Loucy (cell line): ENCODE data around the gene TRIM29.

Experiments used
- EZH2phosphoT487 ChIP-seq: fragments of 200-600 bp; IDR thresholded peaks from 2 replicates; pipeline ENCODE4 v1.6.1; 2018; ENCODE audit warnings: antibody characterized with exemption, mild to moderate bottlenecking, moderate library complexity, borderline replicate concordance
- TF ChIP-seq, protein P1 (sequence below): fragments of 200-600 bp; sonication (generic); conservative IDR thresholded peaks from 2 replicates; pipeline ENCODE4 v1.5.1; 2014; ENCODE audit warnings: mild to moderate bottlenecking, antibody characterized with exemption, low read length

DNA sequence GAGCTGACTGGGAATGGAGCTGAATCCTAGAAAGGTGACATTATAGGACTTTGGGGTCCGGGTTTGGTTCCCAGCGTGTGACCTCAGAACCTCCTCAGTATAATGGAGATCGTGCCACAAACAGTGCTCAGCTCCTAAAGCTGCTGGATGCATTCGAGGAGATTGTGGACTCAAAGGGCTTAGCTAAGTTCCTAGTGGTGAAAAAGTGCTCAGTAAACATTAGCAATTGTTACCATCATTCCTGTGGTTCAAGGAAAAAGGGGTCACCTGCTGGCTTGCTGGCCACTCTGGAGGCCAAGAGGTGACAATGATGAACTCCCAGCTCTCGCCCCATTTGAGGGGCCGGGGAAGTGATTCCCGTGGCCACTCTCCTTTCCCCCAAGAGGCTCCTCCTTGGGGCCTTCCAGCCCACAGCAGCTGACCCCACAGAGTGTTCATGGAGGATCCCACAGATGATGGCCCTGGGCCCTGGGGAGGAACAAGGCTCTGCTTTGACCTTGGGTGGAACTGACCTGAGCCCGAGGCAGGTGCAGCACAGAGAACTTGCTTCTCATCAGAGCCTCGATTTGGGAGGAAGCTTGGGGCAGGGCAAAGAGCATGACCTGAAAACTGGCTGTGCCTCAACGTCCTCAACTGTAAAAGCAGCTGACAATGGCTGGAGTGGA lies 40.1 kb downstream of the TRIM29 start:
- TF ChIP-seq, protein P1, sequence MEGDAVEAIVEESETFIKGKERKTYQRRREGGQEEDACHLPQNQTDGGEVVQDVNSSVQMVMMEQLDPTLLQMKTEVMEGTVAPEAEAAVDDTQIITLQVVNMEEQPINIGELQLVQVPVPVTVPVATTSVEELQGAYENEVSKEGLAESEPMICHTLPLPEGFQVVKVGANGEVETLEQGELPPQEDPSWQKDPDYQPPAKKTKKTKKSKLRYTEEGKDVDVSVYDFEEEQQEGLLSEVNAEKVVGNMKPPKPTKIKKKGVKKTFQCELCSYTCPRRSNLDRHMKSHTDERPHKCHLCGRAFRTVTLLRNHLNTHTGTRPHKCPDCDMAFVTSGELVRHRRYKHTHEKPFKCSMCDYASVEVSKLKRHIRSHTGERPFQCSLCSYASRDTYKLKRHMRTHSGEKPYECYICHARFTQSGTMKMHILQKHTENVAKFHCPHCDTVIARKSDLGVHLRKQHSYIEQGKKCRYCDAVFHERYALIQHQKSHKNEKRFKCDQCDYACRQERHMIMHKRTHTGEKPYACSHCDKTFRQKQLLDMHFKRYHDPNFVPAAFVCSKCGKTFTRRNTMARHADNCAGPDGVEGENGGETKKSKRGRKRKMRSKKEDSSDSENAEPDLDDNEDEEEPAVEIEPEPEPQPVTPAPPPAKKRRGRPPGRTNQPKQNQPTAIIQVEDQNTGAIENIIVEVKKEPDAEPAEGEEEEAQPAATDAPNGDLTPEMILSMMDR = no peak
- TF ChIP-seq EZH2phosphoT487 = no peak
